Measurements from ENCODE around the gene PDC. TPM values are rescaled to one million over a fixed set of nuclear protein-coding genes. Genes with fewer than 3 reads are reported as not detected.
"Not testable (repeated sequence)": the region's sequence is repeated elsewhere in the genome, so short reads cannot be mapped to it uniquely, and the experiment has no call there.

PDC gene
- total RNA-seq, 1 experiment from 2014 or later = not detected

- no peak for DNase-seq (ENCODE audit: low read depth)
Measured at GRCh38 chr1:186403632-186404031, 57.3 kb downstream of the PDC start.

DNA sequence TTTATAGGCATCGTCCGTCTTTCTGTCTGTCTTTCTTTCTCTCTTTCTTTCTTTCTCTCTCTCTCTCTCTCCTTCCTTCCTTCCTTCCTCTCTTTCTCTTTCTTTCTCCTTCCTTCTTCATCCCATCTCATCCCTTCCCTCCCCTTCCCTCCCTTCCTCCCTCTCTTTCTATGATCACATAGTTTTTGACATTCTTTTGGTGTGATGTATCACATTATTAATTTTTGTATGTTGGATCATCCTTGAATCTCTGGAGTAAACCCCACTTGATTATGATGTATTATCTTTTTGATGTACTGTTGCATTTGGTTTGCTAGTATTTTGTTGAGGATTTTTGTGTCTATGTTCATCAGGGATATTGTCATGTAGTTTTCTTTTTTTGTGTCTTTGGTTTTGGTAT lies 59.5 kb downstream of the PDC start:
- not testable (repeated sequence) for DNase-seq (ENCODE audit: low read depth)

Other genes starting within 250 kb of the PDC start
- gene PRG4, start 164.8 kb downstream of the PDC start, total RNA-seq (2014; rRNA removed; shearing (Covaris generic)) = 0.06 and 0.07 TPM in 2 replicates
- 65.1 and 97.7 TPM in 2 replicates for gene TPR, start 85.9 kb downstream of the PDC start, total RNA-seq (2014; rRNA removed; shearing (Covaris generic))
- gene ODR4, start 85.3 kb downstream of the PDC start, total RNA-seq (2014; rRNA removed; shearing (Covaris generic)) = 10.9 and 14.1 TPM in 2 replicates
- gene PTGS2, start 219.3 kb upstream of the PDC start, total RNA-seq (2014; rRNA removed; shearing (Covaris generic)) = 0.69 and 4.0 TPM in 2 replicates

All from HT1080 (cell line).